Measurements from ENCODE around the gene STXBP4. TPM values are rescaled to one million over a fixed set of nuclear protein-coding genes. Genes with fewer than 3 reads are reported as not detected.

STXBP4 gene
- total RNA-seq, 2 experiments from 2014 or later: 5.1 to 5.4 TPM

DNA sequence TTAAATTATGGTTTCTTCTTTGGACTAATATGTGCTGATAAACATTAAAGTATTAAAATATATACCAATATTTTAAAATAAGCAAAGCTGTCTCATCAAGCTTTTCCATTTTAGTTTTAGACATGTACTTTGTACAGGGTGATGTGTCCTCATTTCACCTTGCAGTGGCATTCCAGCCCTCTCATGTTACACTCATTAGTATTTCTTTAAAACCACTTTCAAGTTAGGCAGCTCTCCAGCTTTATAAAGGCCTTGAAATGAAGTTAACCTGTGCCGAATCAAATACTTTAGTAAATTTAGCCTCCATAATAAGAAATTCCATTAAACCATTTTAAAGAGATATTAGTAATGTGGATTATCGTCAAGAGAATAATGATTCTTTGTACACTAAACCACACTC is 188.6 kb downstream of the STXBP4 start:
- Histone ChIP-seq H3K36me3 (ENCODE audit: insufficient read depth, low read length) (no peaks in the 10 kb centered on the region), H3K27ac (ENCODE audit: low read depth in 1 of 2, low read length in 2 of 2) (no peak overlapping the region), H3K4me1 (ENCODE audit: insufficient read depth, low read length) (no peaks in the 10 kb centered on the region), H3K27me3 (ENCODE audit: control insufficient read depth in 1 of 2, insufficient read depth in 2 of 2, low read length in 2 of 2) (no peaks in the 10 kb centered on the region), H3K9me3 (ENCODE audit: control insufficient read depth in 1 of 2, insufficient read depth in 1 of 2, low read length in 2 of 2) (no peaks in the 10 kb centered on the region), H3K4me3 (ENCODE audit: low read length) (no peak overlapping the region)
- Mint-ChIP-seq H3K9me3 (no peaks in the 10 kb centered on the region), H3K36me3 (ENCODE audit: low read depth) (peaks cover 17% of the 10 kb centered on the region), H3K27ac (no peak overlapping the region), H3K4me1 (ENCODE audit: low read depth) (no peaks in the 10 kb centered on the region), H3K4me3 (no peak overlapping the region), H3K27me3 (no peaks in the 10 kb centered on the region)
- POLR2A ChIA-PET: no interaction called here
- CTCF ChIA-PET: no interaction called here
- intact Hi-C loops (cut with DNase I, micrococcal nuclease): no loop called here
- TF ChIP-seq, protein P1, sequence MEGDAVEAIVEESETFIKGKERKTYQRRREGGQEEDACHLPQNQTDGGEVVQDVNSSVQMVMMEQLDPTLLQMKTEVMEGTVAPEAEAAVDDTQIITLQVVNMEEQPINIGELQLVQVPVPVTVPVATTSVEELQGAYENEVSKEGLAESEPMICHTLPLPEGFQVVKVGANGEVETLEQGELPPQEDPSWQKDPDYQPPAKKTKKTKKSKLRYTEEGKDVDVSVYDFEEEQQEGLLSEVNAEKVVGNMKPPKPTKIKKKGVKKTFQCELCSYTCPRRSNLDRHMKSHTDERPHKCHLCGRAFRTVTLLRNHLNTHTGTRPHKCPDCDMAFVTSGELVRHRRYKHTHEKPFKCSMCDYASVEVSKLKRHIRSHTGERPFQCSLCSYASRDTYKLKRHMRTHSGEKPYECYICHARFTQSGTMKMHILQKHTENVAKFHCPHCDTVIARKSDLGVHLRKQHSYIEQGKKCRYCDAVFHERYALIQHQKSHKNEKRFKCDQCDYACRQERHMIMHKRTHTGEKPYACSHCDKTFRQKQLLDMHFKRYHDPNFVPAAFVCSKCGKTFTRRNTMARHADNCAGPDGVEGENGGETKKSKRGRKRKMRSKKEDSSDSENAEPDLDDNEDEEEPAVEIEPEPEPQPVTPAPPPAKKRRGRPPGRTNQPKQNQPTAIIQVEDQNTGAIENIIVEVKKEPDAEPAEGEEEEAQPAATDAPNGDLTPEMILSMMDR (IDR thresholded peaks at IDR 0.05): no peak
- ATAC-seq (ENCODE audit: poor library complexity) (no peak), DNase-seq (no peak)

DNA sequence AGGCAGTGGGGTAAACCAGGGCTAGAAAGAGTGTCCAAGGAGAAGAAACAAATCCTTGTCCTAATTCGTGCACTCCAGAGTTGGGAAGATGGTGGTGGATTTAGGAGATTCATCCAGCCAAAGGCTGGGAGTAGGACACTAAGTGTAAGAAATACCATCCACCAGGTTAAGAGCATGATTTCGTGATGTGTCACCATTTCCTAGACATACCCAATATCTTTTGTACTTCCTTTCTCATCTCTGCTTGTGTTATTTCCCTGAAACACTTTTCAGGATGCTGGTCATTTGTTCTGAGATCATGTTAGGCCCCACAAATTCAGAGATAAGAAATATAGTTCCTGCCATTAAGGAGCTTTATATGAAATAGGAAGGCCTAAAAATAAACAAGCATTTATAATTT is 189.9 kb downstream of the STXBP4 start:
- no peaks in the 10 kb centered on the region for H3K27me3 ChIP-seq (ENCODE audit: control insufficient read depth in 1 of 2, insufficient read depth in 2 of 2, low read length in 2 of 2)
- Mint-ChIP-seq H3K9me3 (no peaks in the 10 kb centered on the region), H3K4me3 (no peak overlapping the region), H3K36me3 (ENCODE audit: low read depth) (peaks cover 17% of the 10 kb centered on the region), H3K4me1 (ENCODE audit: low read depth) (no peaks in the 10 kb centered on the region), H3K27ac (no peak overlapping the region), H3K27me3 (no peaks in the 10 kb centered on the region)
- CTCF ChIA-PET: no interaction called here
- H3K4me1 ChIP-seq (ENCODE audit: insufficient read depth, low read length): no peaks in the 10 kb centered on the region
- TF ChIP-seq, protein P1 (IDR thresholded peaks at IDR 0.05): no peak
- H3K27ac ChIP-seq (ENCODE audit: low read depth in 1 of 2, low read length in 2 of 2): no peak overlapping the region
- intact Hi-C loops (cut with DNase I, micrococcal nuclease): no loop called here
- POLR2A ChIA-PET: no interaction called here
- no peak for ATAC-seq (ENCODE audit: poor library complexity)
- no peaks in the 10 kb centered on the region for H3K9me3 ChIP-seq (ENCODE audit: control insufficient read depth in 1 of 2, insufficient read depth in 1 of 2, low read length in 2 of 2)
- no peak for DNase-seq
- no peak overlapping the region for H3K4me3 ChIP-seq (ENCODE audit: low read length)
- H3K36me3 ChIP-seq (ENCODE audit: insufficient read depth, low read length): no peaks in the 10 kb centered on the region

DNA sequence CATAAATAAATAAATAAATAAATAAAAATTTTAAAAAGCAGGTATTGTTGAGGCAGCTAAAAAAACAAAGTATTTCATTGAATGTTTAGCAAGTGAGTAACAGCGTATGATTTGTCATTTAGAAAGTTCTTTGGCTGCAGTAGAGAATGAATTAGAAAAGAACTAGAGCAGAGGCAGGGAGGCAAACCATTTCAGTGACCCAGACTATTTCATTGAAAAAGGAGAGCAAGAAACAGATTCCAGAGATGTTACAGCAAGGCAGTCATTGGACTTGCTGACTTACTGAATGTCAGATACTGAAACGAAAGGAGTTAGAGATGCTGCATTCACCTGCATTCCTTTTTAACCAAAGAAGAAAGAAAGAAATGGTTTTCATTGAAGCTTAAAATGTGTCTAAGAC is 190.7 kb downstream of the STXBP4 start:
- DNase-seq: no peak
- ATAC-seq (ENCODE audit: poor library complexity): no peak
- Histone ChIP-seq H3K27ac (ENCODE audit: low read depth in 1 of 2, low read length in 2 of 2) (no peak overlapping the region), H3K27me3 (ENCODE audit: control insufficient read depth in 1 of 2, insufficient read depth in 2 of 2, low read length in 2 of 2) (no peaks in the 10 kb centered on the region), H3K4me3 (ENCODE audit: low read length) (no peak overlapping the region), H3K4me1 (ENCODE audit: insufficient read depth, low read length) (no peaks in the 10 kb centered on the region), H3K9me3 (ENCODE audit: control insufficient read depth in 1 of 2, insufficient read depth in 1 of 2, low read length in 2 of 2) (no peaks in the 10 kb centered on the region), H3K36me3 (ENCODE audit: insufficient read depth, low read length) (no peaks in the 10 kb centered on the region)
- peaks cover 22% of the 10 kb centered on the region for H3K36me3 Mint-ChIP-seq (ENCODE audit: low read depth)
- CTCF ChIA-PET: no interaction called here
- no peak overlapping the region for H3K27ac Mint-ChIP-seq
- POLR2A ChIA-PET: no interaction called here
- TF ChIP-seq, protein P1 (IDR thresholded peaks at IDR 0.05): no peak
- H3K27me3 Mint-ChIP-seq: no peaks in the 10 kb centered on the region
- no peaks in the 10 kb centered on the region for H3K4me1 Mint-ChIP-seq (ENCODE audit: low read depth)
- H3K4me3 Mint-ChIP-seq: no peak overlapping the region
- intact Hi-C loops (cut with DNase I, micrococcal nuclease): no loop called here
- no peaks in the 10 kb centered on the region for H3K9me3 Mint-ChIP-seq
